ENCODE data around the gene MSI1. TPM values are rescaled to one million over a fixed set of nuclear protein-coding genes. Genes with fewer than 3 reads are reported as not detected.

The MSI1 gene
- total and polyA plus RNA-seq, 2 of the 13 experiments (the other 11 are each of a cell fraction or from before 2014, with no cell fraction given) = 0.09 to 0.46 TPM

GRCh38 chr12:120321382-120322202, 47.4 kb downstream of the MSI1 start (continued):
- TF ChIP-seq ZNF574 (CRISPR knock-in tag; IDR thresholded peaks at IDR 0.05) = peak; percentile 30; the same call in 1 of the 2 replicates
- no peak for TF ChIP-seq ZNF572 (CRISPR knock-in tag; IDR thresholded peaks at IDR 0.05)
- TF ChIP-seq ZBTB39 (CRISPR knock-in tag; IDR thresholded peaks at IDR 0.05) = no peak
- TF ChIP-seq BRD4 (CRISPR knock-in tag; IDR thresholded peaks at IDR 0.05) = no peak
- no peak for TF ChIP-seq E2F5 (CRISPR knock-in tag; conservative IDR thresholded peaks at IDR 0.05)
- TF ChIP-seq AGO2 (optimal IDR thresholded peaks at IDR 0.05; ENCODE audit: low read depth, low read length) = no peak
- no peak for TF ChIP-seq PLSCR1 (CRISPR knock-in tag; IDR thresholded peaks at IDR 0.05; ENCODE audit: borderline replicate concordance)
- TF ChIP-seq PRMT3 (CRISPR knock-in tag; IDR thresholded peaks at IDR 0.05; ENCODE audit: borderline replicate concordance, low read depth) = no peak
- no peak for TF ChIP-seq SMYD3 (CRISPR knock-in tag; IDR thresholded peaks at IDR 0.05)
- no peak for TF ChIP-seq ZBTB26 (CRISPR knock-in tag; IDR thresholded peaks at IDR 0.05; ENCODE audit: borderline replicate concordance)
- no peak for TF ChIP-seq ZNF687 (CRISPR knock-in tag; IDR thresholded peaks at IDR 0.05)
- no peak for TF ChIP-seq SMC3 (IDR thresholded peaks at IDR 0.05; ENCODE audit: low read length)
